Brain microvascular endothelial cell (primary cell): ENCODE measurements around the gene RABAC1.

Experiments
- DNase-seq: peaks from one replicate; pipeline ENCODE4 v3.0.0-alpha.2; 2020
- H3K27ac ChIP-seq: fragments of 250-450 bp; sonication (Bioruptor Pico); 2 replicates; pipeline ENCODE4 v1.5.1; 2020; ENCODE audit warnings: mild to moderate bottlenecking, moderate library complexity
- H3K27me3 ChIP-seq: fragments of 250-450 bp; sonication (Bioruptor Pico); replicated peaks from 2 replicates; pipeline ENCODE4 v1.5.1; 2020; ENCODE audit warnings: mild to moderate bottlenecking
- H3K36me3 ChIP-seq: fragments of 250-450 bp; sonication (Bioruptor Pico); replicated peaks from 2 replicates; pipeline ENCODE4 v1.5.1; 2020; ENCODE audit warnings: mild to moderate bottlenecking
- H3K4me3 ChIP-seq: 2 replicates; pipeline ENCODE4 v1.5.1; 2011; ENCODE audit warnings: low read depth, mild to moderate bottlenecking, control low read depth, low read length, moderate library complexity
- in situ Hi-C: cut with HindIII; loops from 2 replicates; pipeline ENCODE4 v1.10.0; 2017; ENCODE audit warnings: low sequenced_read_pairs, low pct_ligation_motif_present
- TF ChIP-seq, protein P1 (sequence below): IDR thresholded peaks from 2 replicates; pipeline ENCODE4 v1.5.1; 2011; ENCODE audit warnings: low read depth, mild to moderate bottlenecking, moderate library complexity, low read length, control low read depth, inconsistent platforms; ENCODE audit errors: missing control alignments

Gene RABAC1

DNA sequence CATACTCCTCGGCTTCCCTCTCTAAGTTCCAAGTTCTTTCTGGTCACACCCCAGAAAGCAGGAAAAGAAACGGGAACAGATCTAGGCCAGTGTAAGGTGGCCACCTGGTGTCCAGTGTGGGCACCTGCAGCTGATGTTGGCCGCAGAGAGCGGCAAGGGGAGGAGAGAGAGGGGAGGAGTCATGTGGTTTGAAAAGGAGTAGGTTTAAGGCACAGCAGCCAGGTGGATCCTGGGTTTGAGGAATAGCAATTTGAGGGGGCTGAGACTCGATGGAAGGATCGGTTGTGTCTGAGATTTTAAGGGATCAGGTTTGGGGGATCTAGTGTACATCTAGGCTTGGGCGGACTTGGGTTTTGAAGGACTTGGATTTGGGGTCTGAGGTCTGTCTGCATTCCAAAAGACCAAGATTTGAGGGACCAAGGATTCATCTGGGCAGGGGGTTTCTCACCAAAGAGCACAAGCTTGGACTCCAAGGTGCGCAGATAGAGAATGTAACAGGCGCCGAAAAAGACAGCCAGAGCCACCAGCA is 1.2 kb downstream of the RABAC1 start:
- in situ Hi-C loops: no loop called here
- Histone ChIP-seq H3K27me3 (no peaks in the 10 kb centered on the region), H3K4me3 (peak overlapping the region; percentile 90), H3K36me3 (peaks cover 15% of the 10 kb centered on the region), H3K27ac (no peak overlapping the region)
- TF ChIP-seq, protein P1, sequence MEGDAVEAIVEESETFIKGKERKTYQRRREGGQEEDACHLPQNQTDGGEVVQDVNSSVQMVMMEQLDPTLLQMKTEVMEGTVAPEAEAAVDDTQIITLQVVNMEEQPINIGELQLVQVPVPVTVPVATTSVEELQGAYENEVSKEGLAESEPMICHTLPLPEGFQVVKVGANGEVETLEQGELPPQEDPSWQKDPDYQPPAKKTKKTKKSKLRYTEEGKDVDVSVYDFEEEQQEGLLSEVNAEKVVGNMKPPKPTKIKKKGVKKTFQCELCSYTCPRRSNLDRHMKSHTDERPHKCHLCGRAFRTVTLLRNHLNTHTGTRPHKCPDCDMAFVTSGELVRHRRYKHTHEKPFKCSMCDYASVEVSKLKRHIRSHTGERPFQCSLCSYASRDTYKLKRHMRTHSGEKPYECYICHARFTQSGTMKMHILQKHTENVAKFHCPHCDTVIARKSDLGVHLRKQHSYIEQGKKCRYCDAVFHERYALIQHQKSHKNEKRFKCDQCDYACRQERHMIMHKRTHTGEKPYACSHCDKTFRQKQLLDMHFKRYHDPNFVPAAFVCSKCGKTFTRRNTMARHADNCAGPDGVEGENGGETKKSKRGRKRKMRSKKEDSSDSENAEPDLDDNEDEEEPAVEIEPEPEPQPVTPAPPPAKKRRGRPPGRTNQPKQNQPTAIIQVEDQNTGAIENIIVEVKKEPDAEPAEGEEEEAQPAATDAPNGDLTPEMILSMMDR: peak; percentile 92
- DNase-seq: peak; percentile 73

DNA sequence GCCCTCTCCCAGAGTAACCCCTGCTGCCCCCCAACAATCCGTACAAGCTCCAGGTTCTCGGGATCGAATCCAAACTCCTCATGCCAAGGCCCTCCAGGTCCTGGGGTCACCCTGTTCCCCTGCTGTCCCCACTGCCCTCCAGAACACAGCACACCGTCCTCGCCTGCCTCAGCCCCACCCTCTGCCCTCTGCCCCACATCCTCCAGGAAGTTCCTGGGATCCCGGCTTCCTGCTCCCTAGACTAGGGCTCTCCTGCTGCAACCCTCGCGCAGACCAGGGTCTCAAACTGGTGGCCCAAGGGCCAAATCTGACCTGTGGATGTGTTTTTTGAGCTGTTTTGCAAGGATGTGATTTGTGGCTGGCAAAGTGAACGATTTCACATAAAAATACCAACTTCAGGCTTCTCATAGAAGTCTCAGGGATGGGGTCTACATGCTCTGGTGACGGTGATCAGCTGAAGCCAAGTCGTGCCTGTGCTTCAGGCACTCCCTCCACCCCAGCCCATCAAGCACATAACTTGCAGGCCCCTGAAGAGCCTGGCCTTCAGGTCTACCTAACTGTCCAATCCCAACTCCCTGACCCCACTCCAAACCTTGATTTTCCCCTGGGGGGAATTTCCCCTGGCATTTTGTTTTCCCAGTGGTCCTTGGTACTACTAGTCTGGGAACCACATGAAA is 1.8 kb downstream of the RABAC1 start:
- in situ Hi-C loops: no loop called here
- DNase-seq: no peak
- no peaks in the 10 kb centered on the region for H3K27me3 ChIP-seq
- peaks cover 15% of the 10 kb centered on the region for H3K36me3 ChIP-seq
- no peak overlapping the region for H3K27ac ChIP-seq
- TF ChIP-seq, protein P1: no peak
- no peak overlapping the region for H3K4me3 ChIP-seq

GRCh38 chr19:41956621-41957020 is 2.5 kb downstream of the RABAC1 start:
- Histone ChIP-seq H3K4me3 (no peak overlapping the region), H3K27me3 (no peaks in the 10 kb centered on the region), H3K36me3 (peaks cover 15% of the 10 kb centered on the region), H3K27ac (no peak overlapping the region)
- DNase-seq: no peak
- TF ChIP-seq, protein P1: no peak
- in situ Hi-C loops: no loop called here

DNA sequence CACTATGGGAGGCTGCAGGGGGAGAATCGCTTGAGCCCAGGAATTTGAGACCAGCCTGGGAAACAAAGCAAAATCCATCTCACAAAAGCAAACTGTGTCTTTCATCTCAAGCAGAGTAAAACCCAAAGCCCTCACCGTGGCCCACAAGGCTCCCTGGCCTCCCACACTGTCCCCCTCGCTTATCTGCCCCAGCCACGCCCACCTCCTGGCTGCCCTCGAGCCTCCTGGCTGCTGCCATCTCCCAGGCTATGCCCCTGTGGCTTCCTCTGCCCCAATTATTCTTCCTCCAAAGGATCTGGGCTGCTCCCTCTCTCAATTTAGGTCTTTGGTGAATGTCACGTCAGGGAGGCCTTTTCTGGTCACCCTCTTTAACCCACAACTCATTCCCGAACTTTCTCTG is 3.6 kb downstream of the RABAC1 start:
- H3K36me3 ChIP-seq: peaks cover 15% of the 10 kb centered on the region
- TF ChIP-seq, protein P1: no peak
- H3K4me3 ChIP-seq: no peak overlapping the region
- DNase-seq: no peak
- in situ Hi-C loops: no loop called here
- H3K27ac ChIP-seq: no peak overlapping the region
- H3K27me3 ChIP-seq: no peaks in the 10 kb centered on the region

- TF ChIP-seq, protein P1: peak; percentile 99
- Histone ChIP-seq H3K27ac (no peak overlapping the region), H3K27me3 (no peaks in the 10 kb centered on the region), H3K36me3 (peaks cover 12% of the 10 kb centered on the region), H3K4me3 (no peak overlapping the region)
- in situ Hi-C loops: no loop called here
- peak; percentile 46 for DNase-seq
Observed at GRCh38 chr19:41951686-41952172, 7.4 kb downstream of the RABAC1 start.
